Prostate gland (tissue), 2 donors: ENCODE results near the gene SUGCT.

Source experiments
- POLR2A ChIP-seq: fragments of 450-650 bp; IDR thresholded peaks from one replicate; pipeline ENCODE4 v1.6.1; 2016; ENCODE audit warnings: antibody characterized with exemption, mild to moderate bottlenecking
- POLR2AphosphoS5 ChIP-seq: sonication (generic); formaldehyde crosslinking; IDR thresholded peaks from one replicate; pipeline ENCODE4 v1.6.1; 2017; ENCODE audit warnings: antibody characterized with exemption
- TF ChIP-seq, protein P1 (sequence below), 4 experiments: fragments of 200-600 bp in 2 of 4; fragments of 450-650 bp in 2 of 4; sonication (generic) in 2 of 4; IDR thresholded peaks; 1 replicate in 3 of 4; 2 replicates in 1 of 4; pipeline ENCODE4 v1.5.1; 2016 to 2019; ENCODE audit warnings: antibody characterized with exemption in 4 of 4, mild to moderate bottlenecking in 2 of 4, moderate library complexity in 2 of 4

DNA sequence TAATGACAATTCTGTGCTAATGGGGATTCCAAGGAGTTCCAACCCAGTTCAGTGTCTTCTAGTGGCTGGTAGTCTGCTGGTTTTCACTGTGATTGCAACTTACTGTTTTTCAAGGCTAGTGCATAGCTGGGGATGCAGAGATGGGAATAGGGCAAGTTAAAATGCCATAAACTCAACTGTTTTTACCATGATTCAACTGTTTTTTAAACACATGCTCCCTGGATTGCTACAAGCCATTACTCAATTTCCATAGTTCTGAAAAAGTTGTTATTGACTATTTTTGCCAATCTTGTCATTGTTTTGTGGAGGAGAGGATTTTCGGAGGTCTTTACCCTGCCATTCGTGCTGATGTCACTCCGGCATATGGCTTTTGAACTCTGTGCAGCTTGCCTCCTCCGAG is 245.3 kb downstream of the SUGCT start:
- TF ChIP-seq, protein P1, sequence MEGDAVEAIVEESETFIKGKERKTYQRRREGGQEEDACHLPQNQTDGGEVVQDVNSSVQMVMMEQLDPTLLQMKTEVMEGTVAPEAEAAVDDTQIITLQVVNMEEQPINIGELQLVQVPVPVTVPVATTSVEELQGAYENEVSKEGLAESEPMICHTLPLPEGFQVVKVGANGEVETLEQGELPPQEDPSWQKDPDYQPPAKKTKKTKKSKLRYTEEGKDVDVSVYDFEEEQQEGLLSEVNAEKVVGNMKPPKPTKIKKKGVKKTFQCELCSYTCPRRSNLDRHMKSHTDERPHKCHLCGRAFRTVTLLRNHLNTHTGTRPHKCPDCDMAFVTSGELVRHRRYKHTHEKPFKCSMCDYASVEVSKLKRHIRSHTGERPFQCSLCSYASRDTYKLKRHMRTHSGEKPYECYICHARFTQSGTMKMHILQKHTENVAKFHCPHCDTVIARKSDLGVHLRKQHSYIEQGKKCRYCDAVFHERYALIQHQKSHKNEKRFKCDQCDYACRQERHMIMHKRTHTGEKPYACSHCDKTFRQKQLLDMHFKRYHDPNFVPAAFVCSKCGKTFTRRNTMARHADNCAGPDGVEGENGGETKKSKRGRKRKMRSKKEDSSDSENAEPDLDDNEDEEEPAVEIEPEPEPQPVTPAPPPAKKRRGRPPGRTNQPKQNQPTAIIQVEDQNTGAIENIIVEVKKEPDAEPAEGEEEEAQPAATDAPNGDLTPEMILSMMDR (IDR thresholded peaks at IDR 0.05): no peak
- TF ChIP-seq POLR2AphosphoS5: no peak
- no peak for TF ChIP-seq POLR2A
